NCI-H146 treated with DMSO at 0.1 percent for 48 hours (cell line): ENCODE results near the gene ANXA10.
"Not testable (repeated sequence)": the region's sequence is repeated elsewhere in the genome, so short reads cannot be mapped to it uniquely, and the experiment has no call there.

Experiments used
- DNase-seq: peaks from one replicate; lab custom pipeline; 2025; ENCODE audit not compliant: unreplicated experiment; lab: John Stamatoyannopoulos, UW

Gene ANXA10, protein sequence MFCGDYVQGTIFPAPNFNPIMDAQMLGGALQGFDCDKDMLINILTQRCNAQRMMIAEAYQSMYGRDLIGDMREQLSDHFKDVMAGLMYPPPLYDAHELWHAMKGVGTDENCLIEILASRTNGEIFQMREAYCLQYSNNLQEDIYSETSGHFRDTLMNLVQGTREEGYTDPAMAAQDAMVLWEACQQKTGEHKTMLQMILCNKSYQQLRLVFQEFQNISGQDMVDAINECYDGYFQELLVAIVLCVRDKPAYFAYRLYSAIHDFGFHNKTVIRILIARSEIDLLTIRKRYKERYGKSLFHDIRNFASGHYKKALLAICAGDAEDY

DNA sequence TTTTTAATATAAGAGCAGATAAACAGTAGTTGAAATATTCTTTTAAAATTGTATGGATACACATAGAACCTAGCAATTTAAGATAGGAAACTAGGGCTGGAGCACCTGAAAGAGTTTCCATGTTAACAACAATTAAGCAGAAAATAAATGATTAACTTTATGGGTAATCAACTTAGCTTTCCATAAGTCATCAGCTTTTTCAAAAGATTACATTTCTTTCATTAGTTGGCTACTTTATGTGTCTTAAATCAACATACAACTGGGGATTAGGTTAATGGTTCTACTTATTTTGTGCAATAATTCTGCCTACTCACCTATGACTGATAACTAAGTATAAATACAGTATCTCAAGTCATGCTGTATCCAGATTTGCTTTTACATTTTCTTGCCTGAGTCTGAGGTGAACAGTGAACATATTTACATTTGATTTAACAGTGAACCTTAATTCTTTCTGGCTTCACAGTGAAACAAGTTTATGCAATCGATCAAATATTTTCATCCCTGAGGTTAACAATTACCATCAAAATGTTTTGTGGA, at the start of gene ANXA10:
Gene ANXA10, plus strand, starts transcription at position 362 of the 537 bp plus-strand sequence. Its CDS starts 164 bp downstream, at position 526.
- DNase-seq = no peak

- no peak for DNase-seq
Observed at GRCh38 chr4:168045354-168045753, 47.0 kb upstream of the ANXA10 start.

- no peak for DNase-seq
Observed at GRCh38 chr4:168050002-168050401, 42.3 kb upstream of the ANXA10 start.

DNA sequence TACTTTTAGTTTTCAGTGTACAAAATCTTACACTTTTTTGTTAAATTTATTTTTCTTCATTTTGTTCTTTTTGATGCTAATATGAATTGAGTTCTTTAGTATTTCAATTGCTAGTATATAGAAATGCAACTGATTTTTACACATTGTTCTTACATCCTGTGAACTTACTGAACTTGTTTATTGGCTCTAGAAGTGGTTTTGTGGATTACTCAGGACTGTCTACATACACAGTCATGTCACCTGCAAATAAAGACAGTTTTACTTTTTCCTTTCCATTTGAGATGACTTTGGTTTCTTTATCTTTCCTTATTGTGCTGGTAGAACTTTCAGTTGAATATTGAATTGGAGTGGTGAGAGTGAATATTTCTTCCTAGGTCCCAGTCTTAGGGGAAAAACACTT, 40.8 kb upstream of the ANXA10 start:
- no peak for DNase-seq

DNA sequence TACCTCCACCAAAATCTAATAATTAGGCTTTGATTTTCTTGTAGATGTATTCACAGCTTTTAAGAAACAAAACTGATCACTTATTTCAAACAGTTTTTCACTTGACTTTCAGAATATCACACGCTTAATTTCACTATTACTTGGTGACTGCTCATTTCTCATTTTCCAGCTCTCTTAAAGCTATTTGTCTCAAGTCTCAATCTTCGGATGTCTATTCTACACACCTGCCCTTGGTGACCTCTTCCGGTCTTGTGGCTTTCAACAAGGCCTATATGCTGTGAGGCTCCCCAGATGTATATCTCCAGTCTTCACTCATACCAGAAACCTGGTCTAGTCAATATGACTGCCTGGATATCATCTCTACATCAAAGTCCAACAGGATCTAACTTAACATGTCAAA, 34.9 kb upstream of the ANXA10 start:
- no peak for DNase-seq

DNA sequence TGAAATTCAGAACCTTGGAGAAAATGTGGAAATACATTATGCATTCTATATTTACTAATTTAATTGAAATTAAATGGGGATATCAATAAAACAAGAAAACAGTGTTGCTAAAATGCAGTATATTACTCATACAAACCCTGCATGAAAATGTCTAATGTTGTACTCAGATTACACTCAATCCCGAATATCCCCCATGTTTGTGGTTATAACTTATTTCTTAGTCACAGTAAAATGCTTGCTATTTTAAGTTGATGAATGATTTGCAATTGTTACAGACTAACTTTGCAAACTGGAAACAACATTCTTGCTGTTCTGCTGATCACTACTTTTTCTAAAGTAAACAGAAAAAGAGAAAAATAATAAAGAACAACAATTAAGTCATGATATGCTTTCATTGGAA, 33.1 kb upstream of the ANXA10 start:
- DNase-seq = no peak

DNA sequence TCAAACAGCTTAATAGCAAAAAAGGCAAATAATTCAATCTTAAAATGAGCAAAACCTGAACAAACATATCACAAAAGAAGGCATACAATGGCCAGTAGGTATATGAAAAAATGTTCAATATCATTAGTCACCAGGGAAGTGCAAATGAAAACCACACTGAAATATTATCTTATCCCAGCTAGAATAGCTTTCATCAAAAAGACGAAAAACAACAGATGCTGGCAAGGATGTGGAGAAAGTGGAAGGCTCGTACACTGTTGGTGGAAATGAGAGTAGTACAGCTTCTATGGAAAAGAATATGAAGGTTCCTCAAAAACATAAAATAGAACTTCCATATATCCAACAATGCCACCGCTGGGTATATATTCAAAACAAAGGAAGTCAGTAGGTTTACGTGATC, 29.3 kb upstream of the ANXA10 start:
- no peak for DNase-seq

DNA sequence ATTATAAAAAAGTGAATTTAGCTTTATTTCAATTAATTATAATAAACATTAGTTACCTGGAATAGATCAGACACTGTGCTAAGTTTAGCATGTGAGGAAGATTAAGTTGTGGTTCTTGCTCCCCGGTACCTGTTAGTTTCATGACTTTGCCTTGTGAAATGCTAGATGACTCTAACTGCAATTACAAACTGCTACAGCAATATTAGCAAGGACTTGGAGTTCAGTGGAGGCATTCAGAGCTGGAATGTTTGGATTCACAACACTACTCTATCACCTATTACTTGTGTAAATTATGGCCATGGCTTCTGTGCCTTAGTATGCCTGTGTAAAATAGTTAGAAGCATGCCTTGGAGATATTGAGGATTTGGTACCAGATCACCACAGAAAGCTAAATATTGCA, 21.4 kb upstream of the ANXA10 start:
- no peak for DNase-seq

DNA sequence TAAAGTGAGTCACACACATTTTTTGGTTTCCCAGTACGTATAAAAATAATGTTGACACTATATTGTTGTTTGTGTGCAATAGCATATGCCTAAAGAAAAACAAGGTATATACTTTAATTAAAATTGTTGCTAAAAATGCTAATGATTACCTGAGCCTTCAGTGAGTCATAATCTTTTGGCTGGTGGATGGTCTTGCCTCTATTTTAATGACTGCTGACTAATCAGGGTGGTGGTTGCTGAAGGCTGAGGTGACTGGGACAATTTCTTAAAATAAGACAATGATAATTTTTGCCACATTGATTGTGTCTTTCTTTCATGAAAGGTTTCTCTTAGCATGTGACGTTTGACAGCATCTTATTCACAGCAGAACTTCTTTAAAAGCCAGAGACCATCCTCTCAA, 21.0 kb upstream of the ANXA10 start:
- DNase-seq = no peak

- DNase-seq = no peak
Observed at GRCh38 chr4:168074861-168075260, 17.5 kb upstream of the ANXA10 start.

DNA sequence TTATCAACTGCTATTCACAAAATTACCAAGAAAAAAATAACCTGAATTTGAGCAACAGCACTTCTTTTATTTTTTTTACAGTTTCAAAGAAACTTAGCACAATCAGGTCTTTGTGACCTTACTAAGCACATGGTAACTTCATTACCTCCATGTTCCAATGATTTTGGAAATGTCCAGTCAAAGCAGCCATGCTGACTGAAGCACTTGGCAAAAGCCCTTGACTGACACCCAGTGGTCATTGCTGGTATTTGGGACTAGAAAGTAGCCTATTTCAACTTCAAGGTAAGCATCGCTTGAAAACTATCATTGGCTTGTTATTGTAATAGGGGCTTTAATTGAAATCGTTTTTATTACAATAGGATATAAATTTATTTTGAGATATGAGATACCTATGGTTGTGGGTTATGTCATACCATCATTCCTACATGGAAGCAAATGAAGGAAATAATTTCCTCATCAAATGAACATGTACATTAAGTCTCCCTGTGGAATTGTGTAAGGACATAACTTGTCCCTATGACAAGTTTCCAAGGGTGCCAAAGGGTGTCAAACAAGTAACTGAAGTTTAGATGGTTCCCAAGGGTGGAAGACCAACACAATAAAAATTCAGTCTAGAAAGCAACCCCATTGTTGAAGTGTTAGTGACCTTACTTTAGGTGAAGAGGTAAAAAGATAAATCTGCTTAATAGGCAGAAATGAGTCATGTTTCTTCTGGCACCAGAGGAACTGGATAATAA, 15.2 kb upstream of the ANXA10 start:
- peak; percentile 0 for DNase-seq

GRCh38 chr4:168077726-168078239, 14.6 kb upstream of the ANXA10 start:
- no peak for DNase-seq

GRCh38 chr4:168082379-168082778, 10.0 kb upstream of the ANXA10 start:
- DNase-seq = no peak

DNA sequence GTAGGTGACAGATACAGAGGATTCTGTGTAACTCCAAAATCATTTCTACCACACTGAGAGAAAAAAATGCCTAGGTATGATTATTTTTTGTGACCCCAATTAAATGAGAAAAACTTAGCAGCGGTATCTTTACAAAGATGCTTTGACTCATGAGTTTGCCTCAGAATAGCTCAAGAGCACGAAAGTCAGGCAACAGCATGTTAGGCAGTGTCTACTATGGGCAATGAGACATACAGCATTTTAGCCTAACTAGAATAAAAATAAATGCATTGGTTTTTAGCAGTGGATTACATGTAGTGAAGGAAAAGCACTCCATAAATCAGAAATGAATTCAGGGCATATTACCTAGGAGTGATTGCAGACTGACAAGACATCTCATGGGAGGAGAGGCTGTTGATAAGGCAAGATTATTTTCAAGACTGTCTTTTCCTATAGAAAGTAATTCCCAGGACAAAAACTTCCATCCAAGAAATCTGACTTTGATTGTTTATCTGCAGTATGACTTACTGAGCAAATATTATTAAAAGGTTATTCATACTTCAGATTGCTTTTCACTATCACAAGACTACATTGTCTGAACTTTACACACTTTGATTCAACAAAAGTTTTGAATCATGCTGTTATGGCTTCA, 3.6 kb downstream of the ANXA10 start:
- no peak for DNase-seq

DNA sequence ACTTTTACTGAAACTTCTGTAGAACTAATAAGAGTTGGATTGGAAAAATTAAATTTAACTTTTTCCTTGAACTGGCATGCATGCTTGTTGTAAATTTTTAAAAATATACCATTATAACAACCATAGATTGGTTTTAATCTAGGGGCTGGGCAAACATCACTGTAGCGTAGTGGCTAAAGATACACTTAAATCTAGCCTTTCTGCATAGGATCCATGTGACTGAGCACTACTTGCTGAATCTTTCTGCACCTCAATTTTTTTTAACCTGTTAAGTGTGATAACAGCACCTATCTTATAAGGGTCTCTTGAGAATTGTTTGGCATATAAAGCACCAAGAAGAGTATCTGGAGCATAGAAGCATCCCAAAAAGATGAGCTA, 4.1 kb downstream of the ANXA10 start:
- no peak for DNase-seq

GRCh38 chr4:168097161-168097560, 4.8 kb downstream of the ANXA10 start:
- DNase-seq = no peak

DNA sequence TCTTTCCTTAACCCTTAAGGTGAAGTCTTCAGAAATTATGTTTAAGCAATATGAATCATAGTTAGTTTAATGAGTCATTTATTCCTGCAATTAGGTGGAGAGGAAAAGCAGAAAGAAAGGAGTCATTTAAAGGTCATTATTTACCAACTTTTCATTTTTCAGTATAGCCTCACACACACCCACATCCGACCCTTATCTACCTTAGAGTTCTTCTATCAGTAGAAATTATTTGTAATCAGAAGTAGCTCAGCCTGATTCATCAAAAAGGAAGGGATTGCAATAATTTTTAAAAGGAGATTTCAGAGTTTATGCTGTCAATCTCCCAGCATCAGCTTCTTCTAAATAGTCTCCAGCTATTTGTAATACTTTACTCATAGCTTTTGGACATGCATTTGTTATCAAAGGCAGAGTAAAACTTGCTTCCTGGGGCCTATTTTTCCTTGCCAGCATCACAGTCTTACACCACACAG, 5.9 kb downstream of the ANXA10 start:
- no peak for DNase-seq

DNA sequence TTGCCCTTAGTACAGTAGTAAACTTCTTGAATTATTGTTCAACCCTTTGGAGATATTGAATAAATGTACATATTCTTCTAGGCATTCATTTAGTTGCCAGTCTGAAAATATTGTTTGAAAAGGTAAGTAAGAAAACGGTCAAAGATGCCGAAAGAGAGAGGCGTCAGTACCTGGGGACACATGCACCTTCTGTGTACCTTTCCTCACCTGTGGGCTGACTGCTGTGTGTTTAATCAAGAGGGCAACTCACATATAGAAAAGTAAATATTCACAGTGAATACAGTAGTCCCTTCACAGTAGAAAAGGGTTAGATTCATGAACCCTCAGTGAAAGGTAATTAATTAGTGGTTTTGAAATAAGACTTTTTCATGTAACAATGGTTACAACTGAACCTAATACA, 6.9 kb downstream of the ANXA10 start:
- DNase-seq = no peak

DNA sequence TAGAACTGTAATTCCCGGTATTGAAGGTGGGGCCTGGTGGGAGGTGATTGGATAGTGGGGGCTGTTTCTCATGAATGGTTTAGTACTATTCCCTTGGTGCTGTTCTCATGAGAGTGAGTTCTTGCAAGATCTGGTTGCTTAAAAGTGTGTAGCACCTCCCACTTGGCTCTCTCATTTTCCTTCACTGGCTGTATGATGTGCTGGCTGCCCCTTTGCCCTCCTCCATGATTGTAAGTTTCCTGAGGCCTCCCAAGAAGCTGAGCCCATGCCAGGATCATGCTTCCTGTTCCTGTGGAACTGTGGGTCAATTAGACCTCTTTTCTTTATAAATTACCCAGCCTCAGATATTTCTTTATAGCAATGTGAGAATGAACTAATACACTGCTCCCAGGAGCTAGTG, 8.7 kb downstream of the ANXA10 start:
- DNase-seq = no peak

DNA sequence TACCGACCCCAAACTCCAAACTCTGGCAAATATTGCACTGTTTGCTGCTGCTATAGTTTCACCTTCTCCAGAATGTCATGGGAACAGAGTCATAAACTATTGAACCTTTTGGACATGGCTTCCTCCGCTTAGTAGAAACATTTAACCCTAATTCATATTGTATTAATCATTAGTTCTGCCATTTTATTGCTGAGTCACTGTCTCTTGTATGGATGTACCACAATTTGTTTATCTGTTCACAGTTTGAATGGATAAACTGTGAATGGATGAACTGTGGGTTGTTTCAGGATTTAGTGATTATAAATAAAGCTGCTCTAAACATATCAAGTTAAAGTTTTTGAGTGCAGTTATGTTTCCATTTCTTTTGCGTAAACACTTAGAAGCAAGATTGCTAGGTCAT, 10.1 kb downstream of the ANXA10 start:
- no peak for DNase-seq

- no peak for DNase-seq
Observed at GRCh38 chr4:168109527-168109926, 17.2 kb downstream of the ANXA10 start.

- not testable (repeated sequence) for DNase-seq
Observed at GRCh38 chr4:168113059-168113458, 20.7 kb downstream of the ANXA10 start.
